GM19193 (cell line): Measurements from ENCODE around the gene ARMC8.

Experiments
- POLR2A ChIP-seq: IDR thresholded peaks from 4 replicates; pipeline ENCODE4 v1.6.1; 2011; ENCODE audit not compliant: insufficient read depth, insufficient read length; ENCODE audit errors: extremely low read depth

The ARMC8 gene

GRCh38 chr3:138338244-138338643 is 151.1 kb downstream of the ARMC8 start:
- TF ChIP-seq POLR2A, result no peak

- no peak for TF ChIP-seq POLR2A
Measured at GRCh38 chr3:138338811-138339210, 151.7 kb downstream of the ARMC8 start.

- TF ChIP-seq POLR2A, result no peak
Measured at GRCh38 chr3:138340511-138340910, 153.4 kb downstream of the ARMC8 start.

GRCh38 chr3:138344754-138345153 is 157.7 kb downstream of the ARMC8 start:
- no peak for TF ChIP-seq POLR2A
